Astrocyte of the spinal cord (primary cell): ENCODE data around the gene PPP1R14C.
"Not testable (repeated sequence)": the region's sequence is repeated elsewhere in the genome, so short reads cannot be mapped to it uniquely, and the experiment has no call there.

ENCODE experiments used
- DNase-seq: peaks from one replicate; pipeline ENCODE4 v3.0.0; 2011; ENCODE audit warnings: low read depth, low spot score
- H3K4me3 ChIP-seq: 2 replicates; pipeline ENCODE4 v1.5.1; 2011; ENCODE audit warnings: low read depth, mild to moderate bottlenecking, low read length, moderate library complexity
- in situ Hi-C: cut with HindIII; loops from 2 replicates; pipeline ENCODE4 v1.10.0; 2017; ENCODE audit warnings: low sequenced_read_pairs
- TF ChIP-seq, protein P1 (sequence below): IDR thresholded peaks from 2 replicates; pipeline ENCODE4 v1.5.1; 2012; ENCODE audit warnings: low read depth, mild to moderate bottlenecking, low read length, inconsistent platforms

The PPP1R14C gene

GRCh38 chr6:150238336-150238741, 95.5 kb downstream of the PPP1R14C start:
- no peak for DNase-seq
- in situ Hi-C loops, result no loop called here
- TF ChIP-seq, protein P1, sequence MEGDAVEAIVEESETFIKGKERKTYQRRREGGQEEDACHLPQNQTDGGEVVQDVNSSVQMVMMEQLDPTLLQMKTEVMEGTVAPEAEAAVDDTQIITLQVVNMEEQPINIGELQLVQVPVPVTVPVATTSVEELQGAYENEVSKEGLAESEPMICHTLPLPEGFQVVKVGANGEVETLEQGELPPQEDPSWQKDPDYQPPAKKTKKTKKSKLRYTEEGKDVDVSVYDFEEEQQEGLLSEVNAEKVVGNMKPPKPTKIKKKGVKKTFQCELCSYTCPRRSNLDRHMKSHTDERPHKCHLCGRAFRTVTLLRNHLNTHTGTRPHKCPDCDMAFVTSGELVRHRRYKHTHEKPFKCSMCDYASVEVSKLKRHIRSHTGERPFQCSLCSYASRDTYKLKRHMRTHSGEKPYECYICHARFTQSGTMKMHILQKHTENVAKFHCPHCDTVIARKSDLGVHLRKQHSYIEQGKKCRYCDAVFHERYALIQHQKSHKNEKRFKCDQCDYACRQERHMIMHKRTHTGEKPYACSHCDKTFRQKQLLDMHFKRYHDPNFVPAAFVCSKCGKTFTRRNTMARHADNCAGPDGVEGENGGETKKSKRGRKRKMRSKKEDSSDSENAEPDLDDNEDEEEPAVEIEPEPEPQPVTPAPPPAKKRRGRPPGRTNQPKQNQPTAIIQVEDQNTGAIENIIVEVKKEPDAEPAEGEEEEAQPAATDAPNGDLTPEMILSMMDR, result no peak
- no peak overlapping the region for H3K4me3 ChIP-seq

DNA sequence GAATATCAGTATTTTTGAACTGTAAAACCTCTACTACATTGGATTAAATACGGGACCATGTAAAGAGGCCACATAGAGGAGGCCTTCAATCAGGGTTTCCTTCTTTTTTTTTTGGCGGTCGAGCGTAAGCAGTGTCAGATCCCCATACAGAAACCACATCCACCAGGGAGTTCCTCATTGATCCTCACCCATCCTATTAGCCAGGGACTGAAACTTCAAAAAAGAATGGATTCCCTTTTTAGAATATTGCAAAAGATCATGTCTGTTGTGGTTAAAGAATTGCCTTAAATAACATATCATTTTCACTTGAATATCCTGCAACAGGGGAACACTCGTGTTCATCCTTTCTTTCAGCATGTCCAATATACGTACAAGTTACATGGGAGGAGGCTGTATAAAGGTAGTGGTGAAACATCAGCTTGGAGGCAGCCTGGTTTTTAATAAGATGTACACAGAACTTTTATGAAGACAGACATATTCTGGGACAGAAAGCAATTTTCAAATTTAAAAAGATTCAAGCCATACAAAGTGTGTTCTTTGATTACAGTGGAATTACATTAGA, 96.1 kb downstream of the PPP1R14C start:
- TF ChIP-seq, protein P1, result no peak
- H3K4me3 ChIP-seq, result no peak overlapping the region
- DNase-seq, result no peak
- in situ Hi-C loops, result no loop called here

DNA sequence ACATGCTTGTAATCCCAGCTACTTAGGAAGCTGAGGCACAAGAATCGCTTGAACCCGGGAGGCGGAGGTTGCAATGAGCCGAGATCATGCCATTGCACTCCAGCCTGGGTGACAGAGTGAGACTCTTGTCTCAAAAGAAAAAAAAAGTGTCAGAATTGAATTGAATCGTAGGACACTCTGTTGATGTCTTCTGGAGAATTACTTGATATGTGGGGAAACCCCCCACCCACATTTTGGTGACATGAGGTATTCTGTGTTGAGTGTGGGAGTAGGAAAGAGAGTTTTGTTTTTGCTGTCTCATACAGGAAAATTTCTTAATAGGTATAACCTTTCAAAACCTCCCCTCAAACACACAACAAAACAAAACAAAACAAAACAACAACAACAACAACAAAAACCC, 98.9 kb downstream of the PPP1R14C start:
- in situ Hi-C loops, H3K4me3 ChIP-seq, DNase-seq: not testable (repeated sequence)

GRCh38 chr6:150243620-150244314, 100.9 kb downstream of the PPP1R14C start:
- no peak for DNase-seq
- H3K4me3 ChIP-seq, result no peak overlapping the region
- TF ChIP-seq, protein P1, result no peak
- in situ Hi-C loops, result no loop called here

DNA sequence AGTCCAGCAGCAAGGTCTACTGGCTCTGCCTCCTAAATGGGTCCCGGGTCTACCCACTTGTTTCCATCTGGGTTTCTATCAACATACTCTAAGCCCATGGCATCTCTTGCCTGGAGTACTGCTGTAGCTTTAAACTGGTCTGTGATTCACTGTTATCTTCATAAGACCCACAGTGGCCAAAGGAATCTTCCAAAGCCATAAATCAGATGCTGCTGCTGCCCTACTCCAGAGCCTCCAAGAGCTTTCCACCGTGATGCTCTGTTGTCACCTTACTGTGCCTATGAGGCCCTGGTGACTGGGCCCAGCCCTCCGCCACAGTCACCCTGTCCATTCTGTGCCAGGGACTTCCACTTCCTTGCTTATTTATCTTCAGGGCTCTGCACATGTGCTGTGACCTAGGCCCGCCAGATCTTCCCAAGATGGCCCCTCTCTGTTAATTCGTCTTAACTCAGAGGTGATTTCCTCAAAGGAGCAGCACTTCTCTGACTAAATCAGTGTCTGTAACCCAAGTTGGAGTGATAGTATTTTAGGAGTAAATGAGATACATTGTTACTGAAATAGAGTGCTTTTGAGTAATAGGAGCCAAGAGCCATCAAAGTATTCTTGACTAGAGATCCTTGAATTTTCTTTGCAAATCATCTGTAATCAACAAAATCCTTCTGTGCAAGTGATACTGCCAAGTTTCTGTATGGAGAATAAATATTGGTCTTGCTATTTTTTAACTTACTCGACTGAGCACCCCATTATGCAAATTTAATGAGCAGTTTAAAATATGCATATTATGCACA, 102.5 kb downstream of the PPP1R14C start:
- no peak for DNase-seq
- TF ChIP-seq, protein P1, result no peak
- no peak overlapping the region for H3K4me3 ChIP-seq
- in situ Hi-C loops, result no loop called here

GRCh38 chr6:150247803-150248202, 105.0 kb downstream of the PPP1R14C start:
- no peak for DNase-seq
- no peak overlapping the region for H3K4me3 ChIP-seq
- TF ChIP-seq, protein P1, result no peak
- in situ Hi-C loops, result no loop called here

- no peak overlapping the region for H3K4me3 ChIP-seq
- in situ Hi-C loops, result no loop called here
- TF ChIP-seq, protein P1, result no peak
- DNase-seq, result no peak
Observed at GRCh38 chr6:150248300-150248699, 105.5 kb downstream of the PPP1R14C start.
